ENCODE results near the gene SGPP1.

- TF ChIP-seq CTCF (IDR thresholded peaks at IDR 0.05) (no peak), POLR2A (IDR thresholded peaks at IDR 0.05) (no peak)
These were observed 77.5 kb downstream of the SGPP1 start for GRCh38 chr14:63650256-63650952.
